ENCODE measurements around the gene RPTOR.

The RPTOR gene

GRCh38 chr17:81013642-81014041 is 469.0 kb downstream of the RPTOR start:
- DNase-seq = no peak

GRCh38 chr17:81015136-81015535 is 470.5 kb downstream of the RPTOR start:
- DNase-seq = no peak

All from NCI-H510A treated with DMSO at 0.1 percent for 48 hours (cell line).